ENCODE data around the gene PRKG1. TPM values are rescaled to one million over a fixed set of nuclear protein-coding genes. Genes with fewer than 3 reads are reported as not detected.

Gene PRKG1
- total RNA-seq, 4 donors from 2014 or later: 24.0 to 89.1 (median 45.7) TPM

GRCh38 chr10:51666456-51666855, 592.2 kb downstream of the PRKG1 start:
- Histone ChIP-seq H3K4me3 (no peak overlapping the region), H3K27me3 (no peaks in the 10 kb centered on the region), H3K4me1 (no peaks in the 10 kb centered on the region), H3K27ac (no peak overlapping the region), H3K9me3 (no peaks in the 10 kb centered on the region), H3K36me3 (no peaks in the 10 kb centered on the region)
- TF ChIP-seq POLR2A (IDR thresholded peaks at IDR 0.05) (no peak), CTCF (IDR thresholded peaks at IDR 0.05) (no peak)
- no peak for DNase-seq

- DNase-seq: no peak
- Histone ChIP-seq H3K9me3 (peaks cover 0 to 3% (median 0%) of the 10 kb centered on the region in 4 donors), H3K4me1 (no peaks in the 10 kb centered on the region), H3K27ac (no peak overlapping the region), H3K36me3 (no peaks in the 10 kb centered on the region), H3K4me3 (no peak overlapping the region), H3K27me3 (no peaks in the 10 kb centered on the region)
- TF ChIP-seq POLR2A (IDR thresholded peaks at IDR 0.05): no peak
These were observed 593.5 kb downstream of the PRKG1 start for GRCh38 chr10:51667678-51668335.

GRCh38 chr10:51668336-51668689, 594.0 kb downstream of the PRKG1 start:
- Histone ChIP-seq H3K27ac (no peak overlapping the region), H3K36me3 (no peaks in the 10 kb centered on the region), H3K4me3 (no peak overlapping the region), H3K27me3 (no peaks in the 10 kb centered on the region), H3K9me3 (peaks cover 0 to 3% (median 0%) of the 10 kb centered on the region in 4 donors), H3K4me1 (no peaks in the 10 kb centered on the region)
- DNase-seq: no peak
- TF ChIP-seq CTCF (IDR thresholded peaks at IDR 0.05) (no peak), POLR2A (IDR thresholded peaks at IDR 0.05) (no peak)

GRCh38 chr10:51669041-51669440, 594.8 kb downstream of the PRKG1 start:
- H3K9me3 ChIP-seq: peaks cover 0 to 3% (median 0%) of the 10 kb centered on the region in 4 donors
- H3K4me1 ChIP-seq: no peaks in the 10 kb centered on the region
- H3K27ac ChIP-seq: no peak overlapping the region
- H3K36me3 ChIP-seq: no peaks in the 10 kb centered on the region
- H3K4me3 ChIP-seq: no peak overlapping the region
- no peak for TF ChIP-seq CTCF (IDR thresholded peaks at IDR 0.05)
- TF ChIP-seq POLR2A (IDR thresholded peaks at IDR 0.05): no peak
- no peak for DNase-seq
- no peaks in the 10 kb centered on the region for H3K27me3 ChIP-seq

- no peaks in the 10 kb centered on the region for H3K4me1 ChIP-seq
- H3K36me3 ChIP-seq: no peaks in the 10 kb centered on the region
- H3K27ac ChIP-seq: no peak overlapping the region
- no peaks in the 10 kb centered on the region for H3K27me3 ChIP-seq
- no peak for TF ChIP-seq CTCF (IDR thresholded peaks at IDR 0.05)
- no peak for TF ChIP-seq POLR2A (IDR thresholded peaks at IDR 0.05)
- no peak overlapping the region for H3K4me3 ChIP-seq
- H3K9me3 ChIP-seq: peaks cover 0 to 3% (median 0%) of the 10 kb centered on the region in 4 donors
- DNase-seq: no peak
These were observed 597.8 kb downstream of the PRKG1 start for GRCh38 chr10:51672039-51672535.

GRCh38 chr10:51675088-51675487, 600.8 kb downstream of the PRKG1 start:
- Histone ChIP-seq H3K27me3 (no peaks in the 10 kb centered on the region), H3K4me3 (no peak overlapping the region), H3K4me1 (no peaks in the 10 kb centered on the region), H3K27ac (no peak overlapping the region), H3K36me3 (no peaks in the 10 kb centered on the region), H3K9me3 (peaks cover 0 to 3% (median 0%) of the 10 kb centered on the region in 4 donors)
- no peak for DNase-seq
- TF ChIP-seq POLR2A (IDR thresholded peaks at IDR 0.05) (no peak), CTCF (IDR thresholded peaks at IDR 0.05) (no peak)

Measured in Peyer's patch (tissue), 4 donors.